Measurements from ENCODE around the gene USB1. TPM values are rescaled to one million over a fixed set of nuclear protein-coding genes. Genes with fewer than 3 reads are reported as not detected.

The USB1 gene
- total RNA-seq, 1 donor from 2014 or later: 36.2 TPM

GRCh38 chr16:58040496-58040846, 39.3 kb downstream of the USB1 start:
- no peak for DNase-seq (ENCODE audit: missing footprints)
- no peak for ATAC-seq
- intact Hi-C loops (cut with DNase I): no loop called here

GRCh38 chr16:58040945-58041627, 39.9 kb downstream of the USB1 start:
- intact Hi-C loops (cut with DNase I): no loop called here
- DNase-seq (ENCODE audit: missing footprints) (no peak), ATAC-seq (no peak)

GRCh38 chr16:58041628-58041955, 40.4 kb downstream of the USB1 start:
- DNase-seq (ENCODE audit: missing footprints) (no peak), ATAC-seq (no peak)
- intact Hi-C loops (cut with DNase I): no loop called here

- intact Hi-C loops (cut with DNase I): no loop called here
- no peak for DNase-seq (ENCODE audit: missing footprints)
- no peak for ATAC-seq
These were observed 41.0 kb downstream of the USB1 start for GRCh38 chr16:58042001-58042885.

- no peak for ATAC-seq
- intact Hi-C loops (cut with DNase I): no loop called here
- no peak for DNase-seq (ENCODE audit: missing footprints)
These were observed 41.8 kb downstream of the USB1 start for GRCh38 chr16:58042886-58043515.

- DNase-seq (ENCODE audit: missing footprints) (no peak), ATAC-seq (no peak)
- intact Hi-C loops (cut with DNase I): no loop called here
These were observed 42.5 kb downstream of the USB1 start for GRCh38 chr16:58043571-58044155.

GRCh38 chr16:58044266-58045019, 43.2 kb downstream of the USB1 start:
- no peak for ATAC-seq
- no peak for DNase-seq (ENCODE audit: missing footprints)
- intact Hi-C loops (cut with DNase I): loop anchor here (5.0 kb wide), 1 partner anchor 38 kb away; no protein-coding TSS in a partner anchor

GRCh38 chr16:58045096-58045495, 43.9 kb downstream of the USB1 start:
- DNase-seq (ENCODE audit: missing footprints): no peak
- no peak for ATAC-seq
- intact Hi-C loops (cut with DNase I): loop anchor here (5.0 kb wide), 1 partner anchor 37 kb away; no protein-coding TSS in a partner anchor

GRCh38 chr16:58046054-58046881, 45.1 kb downstream of the USB1 start:
- intact Hi-C loops (cut with DNase I): loop anchor here (5.0 kb wide), 1 partner anchor 36 kb away; no protein-coding TSS in a partner anchor
- ATAC-seq (no peak), DNase-seq (ENCODE audit: missing footprints) (no peak)

GRCh38 chr16:58046936-58047335, 45.7 kb downstream of the USB1 start:
- ATAC-seq (no peak), DNase-seq (ENCODE audit: missing footprints) (no peak)
- intact Hi-C loops (cut with DNase I): loop anchor here (5.0 kb wide), 1 partner anchor 35 kb away; no protein-coding TSS in a partner anchor

- DNase-seq (ENCODE audit: missing footprints) (no peak), ATAC-seq (peak; percentile 18)
- intact Hi-C loops (cut with DNase I): loop anchor here (5.0 kb wide), 1 partner anchor 35 kb away; no protein-coding TSS in a partner anchor
These were observed 46.5 kb downstream of the USB1 start for GRCh38 chr16:58047557-58048348.

- intact Hi-C loops (cut with DNase I): loop anchor here (5.0 kb wide), 1 partner anchor 34 kb away; no protein-coding TSS in a partner anchor
- no peak for DNase-seq (ENCODE audit: missing footprints)
- ATAC-seq: no peak
These were observed 47.5 kb downstream of the USB1 start for GRCh38 chr16:58048494-58049231.

GRCh38 chr16:58049232-58050185, 48.3 kb downstream of the USB1 start:
- DNase-seq (ENCODE audit: missing footprints): no peak
- intact Hi-C loops (cut with DNase I): loop anchor here (5.0 kb wide), 1 partner anchor 33 kb away; no protein-coding TSS in a partner anchor
- ATAC-seq: no peak

- intact Hi-C loops (cut with DNase I): no loop called here
- ATAC-seq (no peak), DNase-seq (ENCODE audit: missing footprints) (no peak)
These were observed 50.1 kb downstream of the USB1 start for GRCh38 chr16:58051296-58051695.
